PFSK-1 (cell line): Measurements from ENCODE around the gene DLL1.

ENCODE experiments used
- FOXP2 ChIP-seq: optimal IDR thresholded peaks from 2 replicates; pipeline ENCODE3; 2011; ENCODE audit warnings: borderline replicate concordance, control low read depth, inconsistent platforms; ENCODE audit not compliant: insufficient read depth; ENCODE audit errors: extremely low read length, extremely low read depth
- POLR2AphosphoS5 ChIP-seq: IDR thresholded peaks from 2 replicates; pipeline ENCODE4 v1.6.1; 2012; ENCODE audit warnings: low read depth, mild to moderate bottlenecking, control low read depth, low read length, moderate library complexity
- SIN3A ChIP-seq: IDR thresholded peaks from 2 replicates; pipeline ENCODE4 v1.6.1; 2012; ENCODE audit warnings: mild to moderate bottlenecking, low read length, moderate library complexity, borderline replicate concordance; ENCODE audit not compliant: insufficient read depth
- TAF1 ChIP-seq: IDR thresholded peaks from 2 replicates; pipeline ENCODE4 v1.6.1; 2012; ENCODE audit warnings: low read length, control low read depth, borderline replicate concordance; ENCODE audit not compliant: insufficient read depth
- TF ChIP-seq, protein P1 (sequence below), 2 experiments: IDR thresholded peaks; 2 replicates each; pipeline versions ENCODE4 v1.6.1 to v1.8.0; 2011 to 2012; ENCODE audit warnings: low read depth in 2 of 2, low read length in 2 of 2, control low read depth in 1 of 2, inconsistent platforms in 1 of 2, mild to moderate bottlenecking in 1 of 2, moderate library complexity in 1 of 2; ENCODE audit not compliant: insufficient read depth in 1 of 2

The DLL1 gene

DNA sequence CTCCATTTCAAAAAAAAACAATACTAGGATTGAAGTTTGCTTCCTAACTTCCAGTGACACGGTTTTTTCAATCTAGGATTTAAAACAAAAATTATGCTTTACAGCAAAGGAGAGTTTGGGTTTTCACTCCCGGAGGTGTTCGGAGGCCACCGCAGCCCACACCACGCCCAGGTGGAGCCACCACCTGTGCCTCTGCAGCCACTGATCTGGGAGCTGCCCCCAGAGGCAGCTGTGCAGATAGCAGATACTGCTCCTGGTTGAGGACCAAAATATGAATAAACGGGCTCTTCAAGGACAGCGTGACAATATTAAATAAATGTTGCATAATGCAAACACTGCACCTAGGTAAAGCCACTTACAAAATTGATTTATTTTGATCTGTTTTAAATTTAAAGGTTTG, 30.2 kb downstream of the DLL1 start:
- TF ChIP-seq FOXP2 (no peak), SIN3A (no peak), TAF1 (no peak), POLR2AphosphoS5 (no peak)
- TF ChIP-seq, protein P1, sequence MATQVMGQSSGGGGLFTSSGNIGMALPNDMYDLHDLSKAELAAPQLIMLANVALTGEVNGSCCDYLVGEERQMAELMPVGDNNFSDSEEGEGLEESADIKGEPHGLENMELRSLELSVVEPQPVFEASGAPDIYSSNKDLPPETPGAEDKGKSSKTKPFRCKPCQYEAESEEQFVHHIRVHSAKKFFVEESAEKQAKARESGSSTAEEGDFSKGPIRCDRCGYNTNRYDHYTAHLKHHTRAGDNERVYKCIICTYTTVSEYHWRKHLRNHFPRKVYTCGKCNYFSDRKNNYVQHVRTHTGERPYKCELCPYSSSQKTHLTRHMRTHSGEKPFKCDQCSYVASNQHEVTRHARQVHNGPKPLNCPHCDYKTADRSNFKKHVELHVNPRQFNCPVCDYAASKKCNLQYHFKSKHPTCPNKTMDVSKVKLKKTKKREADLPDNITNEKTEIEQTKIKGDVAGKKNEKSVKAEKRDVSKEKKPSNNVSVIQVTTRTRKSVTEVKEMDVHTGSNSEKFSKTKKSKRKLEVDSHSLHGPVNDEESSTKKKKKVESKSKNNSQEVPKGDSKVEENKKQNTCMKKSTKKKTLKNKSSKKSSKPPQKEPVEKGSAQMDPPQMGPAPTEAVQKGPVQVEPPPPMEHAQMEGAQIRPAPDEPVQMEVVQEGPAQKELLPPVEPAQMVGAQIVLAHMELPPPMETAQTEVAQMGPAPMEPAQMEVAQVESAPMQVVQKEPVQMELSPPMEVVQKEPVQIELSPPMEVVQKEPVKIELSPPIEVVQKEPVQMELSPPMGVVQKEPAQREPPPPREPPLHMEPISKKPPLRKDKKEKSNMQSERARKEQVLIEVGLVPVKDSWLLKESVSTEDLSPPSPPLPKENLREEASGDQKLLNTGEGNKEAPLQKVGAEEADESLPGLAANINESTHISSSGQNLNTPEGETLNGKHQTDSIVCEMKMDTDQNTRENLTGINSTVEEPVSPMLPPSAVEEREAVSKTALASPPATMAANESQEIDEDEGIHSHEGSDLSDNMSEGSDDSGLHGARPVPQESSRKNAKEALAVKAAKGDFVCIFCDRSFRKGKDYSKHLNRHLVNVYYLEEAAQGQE (IDR thresholded peaks at IDR 0.05; ENCODE audit: insufficient read depth in 1 of 2, low read depth in 2 of 2, low read length in 2 of 2): no peak

DNA sequence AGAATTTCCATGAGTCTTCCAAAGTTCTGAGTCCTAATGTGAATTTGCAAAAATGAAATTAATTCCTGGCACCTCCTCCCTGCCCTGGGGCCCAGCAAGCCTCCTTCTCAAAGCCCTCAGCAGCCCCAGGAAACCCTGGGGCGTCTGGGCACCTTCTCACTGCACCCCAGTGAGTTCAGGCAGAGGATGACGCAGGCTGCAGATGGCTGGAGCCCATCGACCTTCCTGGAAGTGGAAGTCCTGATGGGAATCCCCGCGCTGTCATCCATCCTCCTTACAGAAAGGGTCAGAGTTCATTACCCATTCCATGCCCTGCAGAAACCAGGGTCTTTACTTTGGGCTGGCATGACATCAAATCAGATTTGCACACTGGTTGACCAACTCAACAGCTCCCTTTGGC, 31.6 kb downstream of the DLL1 start:
- no peak for TF ChIP-seq POLR2AphosphoS5

DNA sequence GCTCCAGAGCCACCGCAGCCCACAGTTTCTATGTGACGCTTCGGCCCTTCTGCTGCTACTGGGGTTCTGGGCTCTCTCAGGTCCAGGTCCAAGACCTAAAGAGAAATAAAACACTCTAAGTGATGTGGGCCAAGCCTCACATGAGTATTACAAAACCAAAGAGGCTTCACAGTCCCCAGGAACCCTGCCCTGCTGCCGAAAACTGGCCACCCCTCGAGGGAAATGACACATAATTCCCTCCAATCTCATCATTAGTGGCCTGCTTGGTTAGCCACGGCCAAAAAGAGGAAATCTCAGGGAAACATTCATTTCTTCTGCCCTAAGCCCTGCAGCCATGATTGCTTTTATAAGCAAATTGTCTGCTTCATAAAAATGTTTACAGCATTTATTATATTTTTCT, 32.5 kb downstream of the DLL1 start:
- TF ChIP-seq POLR2AphosphoS5 (no peak), FOXP2 (no peak), SIN3A (no peak), TAF1 (no peak)
- TF ChIP-seq, protein P1 (IDR thresholded peaks at IDR 0.05; ENCODE audit: insufficient read depth in 1 of 2, low read depth in 2 of 2, low read length in 2 of 2): no peak

DNA sequence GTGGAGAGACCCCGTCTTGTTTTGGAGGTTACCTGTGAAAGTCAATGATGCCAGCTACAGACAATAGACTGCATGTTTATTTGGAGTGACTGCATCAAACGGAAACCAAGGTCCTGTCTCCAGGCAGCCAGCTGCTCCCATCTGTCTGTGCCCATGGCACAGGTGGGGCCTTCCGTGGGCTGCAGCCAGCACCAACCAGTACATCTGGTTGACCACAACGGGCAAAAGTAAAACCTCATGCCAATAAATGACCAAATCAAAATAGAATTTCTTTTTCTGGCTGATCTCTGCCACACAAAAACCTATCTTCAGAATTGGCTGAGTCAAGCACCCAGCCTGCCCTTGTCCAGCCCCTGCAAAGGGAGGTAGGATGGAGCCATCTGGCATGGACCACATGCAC, 33.5 kb downstream of the DLL1 start:
- TF ChIP-seq FOXP2: no peak
- no peak for TF ChIP-seq POLR2AphosphoS5
- TF ChIP-seq, protein P1 (IDR thresholded peaks at IDR 0.05; ENCODE audit: insufficient read depth in 1 of 2, low read depth in 2 of 2, low read length in 2 of 2): no peak
- TF ChIP-seq TAF1: no peak
- TF ChIP-seq SIN3A: no peak

DNA sequence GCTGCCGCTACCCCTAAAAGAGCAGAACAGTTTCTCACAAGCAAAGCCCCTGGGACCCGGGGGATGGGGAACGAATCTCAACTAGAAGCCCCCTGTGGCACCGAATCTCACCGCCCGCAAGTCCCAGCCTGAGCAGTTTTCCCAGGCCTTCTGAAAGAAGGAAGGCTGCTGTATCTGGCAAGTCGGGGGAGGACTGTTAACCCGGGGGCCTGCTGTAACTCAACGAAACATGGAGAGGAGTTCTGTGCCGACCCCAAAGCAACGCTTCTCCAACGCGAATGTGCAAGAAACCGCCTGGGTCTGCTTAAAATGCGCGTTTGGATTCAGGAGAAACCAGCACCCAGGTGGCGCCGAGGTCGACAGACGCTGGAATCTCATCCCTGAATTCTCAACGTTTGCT, 34.2 kb downstream of the DLL1 start:
- TF ChIP-seq SIN3A: no peak
- TF ChIP-seq, protein P1 (IDR thresholded peaks at IDR 0.05; ENCODE audit: insufficient read depth in 1 of 2, low read depth in 2 of 2, low read length in 2 of 2): no peak
- no peak for TF ChIP-seq FOXP2
- no peak for TF ChIP-seq POLR2AphosphoS5
